ENCODE results near the gene NPPB.

The NPPB gene

GRCh38 chr1:11860083-11860482, 1.3 kb upstream of the NPPB start:
- TF ChIP-seq REST (IDR thresholded peaks at IDR 0.05; ENCODE audit: low read depth) (no peak), ZBTB7A (IDR thresholded peaks at IDR 0.05; ENCODE audit: low read depth) (no peak), TCF12 (IDR thresholded peaks at IDR 0.05; ENCODE audit: low read depth) (no peak), RAD21 (IDR thresholded peaks at IDR 0.05; ENCODE audit: low read depth) (no peak), EP300 (IDR thresholded peaks at IDR 0.05; ENCODE audit: borderline replicate concordance) (no peak), CEBPB (IDR thresholded peaks at IDR 0.05) (no peak), YY1 (IDR thresholded peaks at IDR 0.05; ENCODE audit: low read depth) (no peak), CREB1 (IDR thresholded peaks at IDR 0.05; ENCODE audit: low read depth) (no peak), EGR1 (IDR thresholded peaks at IDR 0.05) (no peak), TEAD4 (IDR thresholded peaks at IDR 0.05) (no peak), MAX (IDR thresholded peaks at IDR 0.05) (no peak), NFIC (IDR thresholded peaks at IDR 0.05) (no peak), TAF1 (IDR thresholded peaks at IDR 0.05; ENCODE audit: low read depth) (no peak)
- TF ChIP-seq, protein P1, sequence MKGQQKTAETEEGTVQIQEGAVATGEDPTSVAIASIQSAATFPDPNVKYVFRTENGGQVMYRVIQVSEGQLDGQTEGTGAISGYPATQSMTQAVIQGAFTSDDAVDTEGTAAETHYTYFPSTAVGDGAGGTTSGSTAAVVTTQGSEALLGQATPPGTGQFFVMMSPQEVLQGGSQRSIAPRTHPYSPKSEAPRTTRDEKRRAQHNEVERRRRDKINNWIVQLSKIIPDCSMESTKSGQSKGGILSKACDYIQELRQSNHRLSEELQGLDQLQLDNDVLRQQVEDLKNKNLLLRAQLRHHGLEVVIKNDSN (IDR thresholded peaks at IDR 0.05): no peak

DNA sequence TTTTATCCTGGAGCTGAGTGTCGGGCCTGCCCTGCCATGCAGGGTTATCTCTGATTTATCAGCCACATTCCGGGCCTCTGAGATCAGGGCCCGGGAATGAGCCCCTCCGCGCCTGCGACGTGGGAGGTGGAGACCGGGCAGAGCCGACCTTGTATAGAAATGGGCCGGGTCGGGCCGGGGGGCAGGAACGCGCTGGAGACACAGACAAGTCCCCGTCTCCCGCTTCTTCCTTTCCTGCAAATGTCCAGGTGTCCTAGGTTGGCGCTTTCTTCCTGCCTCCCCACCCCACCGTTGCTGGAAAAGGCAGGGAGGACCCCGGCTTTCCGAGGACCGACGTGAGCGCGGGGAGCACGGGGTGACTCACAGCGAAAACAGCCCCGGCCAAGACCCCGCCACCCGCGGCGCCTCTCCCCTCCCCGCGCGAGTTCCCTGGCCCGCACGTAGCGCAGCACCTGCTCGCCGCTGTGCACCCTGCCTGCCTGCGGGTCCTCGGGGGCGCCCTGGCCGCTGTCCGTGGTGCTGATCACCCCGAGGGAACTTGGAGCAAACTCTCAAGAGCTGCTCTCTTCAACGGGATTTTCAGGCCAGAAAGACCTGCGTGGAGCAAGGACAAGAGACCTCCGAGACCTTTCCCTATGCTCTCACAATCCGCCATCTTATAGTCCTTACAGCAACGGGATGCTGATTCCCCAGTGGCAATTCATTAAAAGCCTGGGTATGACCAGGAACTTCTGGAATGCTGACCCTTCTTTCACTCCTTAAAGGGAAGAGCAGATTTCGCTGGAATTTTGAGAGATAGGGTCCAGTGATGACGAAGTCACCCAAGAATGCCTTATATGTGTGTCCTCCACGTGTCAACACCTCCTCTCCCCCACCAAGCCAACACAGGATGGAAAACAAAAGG, 475 bp upstream of the NPPB start:
- no peak; the same call in 1 of the 2 replicates for TF ChIP-seq RAD21 (IDR thresholded peaks at IDR 0.05; ENCODE audit: low read depth)
- TF ChIP-seq REST (IDR thresholded peaks at IDR 0.05; ENCODE audit: low read depth): peak; percentile 99
- TF ChIP-seq MAX (IDR thresholded peaks at IDR 0.05): peak; percentile 42; the same call in 1 of the 2 replicates
- no peak for TF ChIP-seq NFIC (IDR thresholded peaks at IDR 0.05)
- TF ChIP-seq ZBTB7A (IDR thresholded peaks at IDR 0.05; ENCODE audit: low read depth): peak; percentile 96
- TF ChIP-seq TEAD4 (IDR thresholded peaks at IDR 0.05): no peak

DNA sequence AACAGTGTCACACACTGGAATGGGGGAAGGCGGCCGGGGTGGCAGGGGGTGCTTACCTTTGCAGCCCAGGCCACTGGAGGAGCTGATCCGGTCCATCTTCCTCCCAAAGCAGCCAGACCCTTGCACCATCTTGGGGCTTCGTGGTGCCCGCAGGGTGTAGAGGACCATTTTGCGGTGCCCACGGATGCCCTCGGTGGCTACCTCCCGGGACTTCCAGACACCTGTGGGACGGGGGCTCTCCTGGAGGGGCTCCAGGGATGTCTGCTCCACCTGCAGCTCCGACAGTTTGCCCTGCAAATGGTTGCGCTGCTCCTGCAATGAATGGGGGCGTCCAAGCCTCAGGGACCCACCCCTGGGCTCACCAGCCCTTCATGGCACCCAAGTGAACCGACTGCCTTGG, 587 bp downstream of the NPPB start:
- TF ChIP-seq TEAD4 (IDR thresholded peaks at IDR 0.05): no peak
- TF ChIP-seq EGR1 (IDR thresholded peaks at IDR 0.05): no peak
- no peak for TF ChIP-seq CREB1 (IDR thresholded peaks at IDR 0.05; ENCODE audit: low read depth)
- no peak for TF ChIP-seq REST (IDR thresholded peaks at IDR 0.05; ENCODE audit: low read depth)
- TF ChIP-seq, protein P1 (IDR thresholded peaks at IDR 0.05): no peak
- TF ChIP-seq NFIC (IDR thresholded peaks at IDR 0.05): no peak
- TF ChIP-seq FOXM1 (IDR thresholded peaks at IDR 0.05; ENCODE audit: borderline replicate concordance, low read depth): no peak
- no peak for TF ChIP-seq TCF12 (IDR thresholded peaks at IDR 0.05; ENCODE audit: low read depth)
- TF ChIP-seq EP300 (IDR thresholded peaks at IDR 0.05; ENCODE audit: borderline replicate concordance): no peak
- TF ChIP-seq TAF1 (IDR thresholded peaks at IDR 0.05; ENCODE audit: low read depth): no peak
- no peak for TF ChIP-seq RAD21 (IDR thresholded peaks at IDR 0.05; ENCODE audit: low read depth)
- no peak for TF ChIP-seq ZBTB7A (IDR thresholded peaks at IDR 0.05; ENCODE audit: low read depth)

DNA sequence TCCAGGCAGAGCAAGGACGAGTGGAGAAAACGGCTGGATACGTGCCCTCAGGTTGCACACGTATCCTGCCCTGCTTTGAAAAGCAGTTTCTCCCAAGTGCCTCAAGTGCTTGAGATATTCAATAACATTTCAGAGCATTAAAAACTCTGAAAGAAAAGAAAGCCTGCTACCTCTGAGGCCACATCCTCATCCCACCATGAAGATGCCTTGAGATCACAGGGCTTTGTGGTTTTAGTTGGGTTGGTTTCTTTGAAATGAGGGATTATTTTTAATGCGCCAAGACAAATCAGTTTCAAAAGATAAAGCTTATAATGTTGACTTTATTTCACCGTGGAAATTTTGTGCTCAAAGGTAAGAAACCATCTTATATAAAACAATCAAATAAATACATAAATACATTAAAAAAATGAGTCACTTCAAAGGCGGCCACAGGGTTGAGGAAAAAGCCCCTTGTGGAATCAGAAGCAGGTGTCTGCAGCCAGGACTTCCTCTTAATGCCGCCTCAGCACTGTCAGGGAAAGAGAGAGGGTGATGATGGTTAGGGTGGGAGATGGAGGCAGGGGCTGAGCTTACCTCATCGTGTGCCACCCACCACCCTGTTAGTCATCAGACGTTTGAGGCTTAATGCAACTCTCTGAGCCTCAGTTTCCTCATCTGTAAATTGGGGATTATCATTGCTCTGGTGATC, 1.4 kb downstream of the NPPB start:
- TF ChIP-seq YY1 (IDR thresholded peaks at IDR 0.05; ENCODE audit: low read depth): no peak
- no peak for TF ChIP-seq FOXM1 (IDR thresholded peaks at IDR 0.05; ENCODE audit: borderline replicate concordance, low read depth)
- no peak for TF ChIP-seq TCF12 (IDR thresholded peaks at IDR 0.05; ENCODE audit: low read depth)
- no peak for TF ChIP-seq TEAD4 (IDR thresholded peaks at IDR 0.05)
- no peak for TF ChIP-seq ZBTB7A (IDR thresholded peaks at IDR 0.05; ENCODE audit: low read depth)
